ENCODE data around the gene MAD1L1.

The MAD1L1 gene

DNA sequence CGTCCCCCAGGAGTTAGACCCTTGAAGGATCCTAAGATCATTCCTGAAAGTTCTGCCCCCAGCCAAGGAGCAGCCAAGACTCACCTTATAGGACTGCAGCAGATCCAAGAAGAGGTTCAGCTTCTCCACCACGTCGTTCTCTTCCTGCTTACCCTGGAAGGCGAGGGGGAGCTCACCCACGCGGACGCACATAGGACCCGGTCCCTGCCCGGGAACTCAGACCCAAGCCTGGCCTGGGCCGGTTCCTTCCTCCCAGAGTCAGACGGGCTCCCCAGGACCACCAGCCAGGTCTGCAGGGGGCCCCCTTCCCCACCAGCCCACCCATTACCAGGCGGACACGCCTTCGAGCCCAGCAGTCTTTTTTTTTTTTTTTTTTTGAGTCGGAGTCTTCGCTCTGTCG lies 24.9 kb upstream of the MAD1L1 start:
- no peak for DNase-seq

DNA sequence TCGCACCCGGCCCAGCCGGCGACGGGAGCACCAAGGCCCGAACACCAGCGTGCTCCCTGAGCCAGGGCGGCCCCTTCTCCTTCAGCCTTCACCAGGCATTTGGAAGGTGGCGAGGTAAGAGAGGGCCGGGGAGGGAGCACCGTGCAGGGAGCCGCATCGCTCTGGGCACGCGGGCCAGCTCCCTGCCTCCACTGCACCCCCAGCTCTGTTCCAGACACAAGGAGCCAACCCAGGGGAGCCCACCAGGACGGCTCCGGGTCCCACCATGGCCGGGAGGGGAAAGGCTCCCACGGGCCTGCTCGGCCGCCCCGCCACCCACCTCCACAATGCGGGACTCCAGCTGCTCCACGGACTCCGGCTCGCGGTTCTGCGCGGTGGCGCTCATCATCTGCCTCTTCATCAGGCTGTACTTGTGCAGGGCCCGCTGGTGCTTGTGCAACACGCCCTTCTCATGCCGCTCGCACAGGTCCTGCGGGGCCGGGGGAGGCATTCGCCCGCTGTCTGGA lies 24.4 kb upstream of the MAD1L1 start:
- no peak for DNase-seq

DNA sequence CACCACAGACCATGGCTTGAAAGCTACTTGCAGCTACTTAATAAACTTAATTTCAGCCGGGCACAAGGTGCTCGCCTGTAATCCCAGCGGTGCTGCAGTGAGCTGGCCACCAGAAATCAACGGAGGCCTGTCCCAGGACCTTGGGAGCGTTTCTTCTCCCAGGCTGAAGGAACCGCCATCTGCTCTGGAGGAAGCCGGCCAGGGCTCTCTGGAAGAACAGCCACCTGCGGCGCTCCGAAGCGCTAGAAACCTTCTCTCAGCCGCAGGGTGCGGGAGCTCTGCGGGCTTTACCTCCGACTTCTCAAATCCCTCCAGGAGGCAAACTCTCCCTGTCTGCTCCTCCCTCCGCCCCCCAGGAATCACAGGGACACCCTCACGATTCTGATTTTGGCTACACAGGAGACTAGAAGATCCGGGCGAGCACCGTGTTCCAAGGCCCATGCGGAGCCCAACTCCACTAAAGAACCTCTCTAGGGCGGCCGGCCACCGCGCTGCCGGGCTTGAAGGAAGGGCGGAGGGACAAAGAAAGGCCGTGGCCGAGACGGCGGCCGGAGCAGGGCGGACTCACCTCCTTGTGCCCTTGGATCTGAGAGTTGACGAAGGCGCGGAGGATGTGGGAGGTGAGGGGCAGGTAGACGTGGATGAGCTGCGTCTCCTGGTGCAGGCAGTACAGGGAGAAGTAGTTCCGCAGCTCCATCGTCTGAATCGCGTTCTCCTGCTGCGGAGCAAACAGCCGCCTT lies 23.7 kb upstream of the MAD1L1 start:
- peak in 1 of 14 donors; percentile 30 for DNase-seq

DNA sequence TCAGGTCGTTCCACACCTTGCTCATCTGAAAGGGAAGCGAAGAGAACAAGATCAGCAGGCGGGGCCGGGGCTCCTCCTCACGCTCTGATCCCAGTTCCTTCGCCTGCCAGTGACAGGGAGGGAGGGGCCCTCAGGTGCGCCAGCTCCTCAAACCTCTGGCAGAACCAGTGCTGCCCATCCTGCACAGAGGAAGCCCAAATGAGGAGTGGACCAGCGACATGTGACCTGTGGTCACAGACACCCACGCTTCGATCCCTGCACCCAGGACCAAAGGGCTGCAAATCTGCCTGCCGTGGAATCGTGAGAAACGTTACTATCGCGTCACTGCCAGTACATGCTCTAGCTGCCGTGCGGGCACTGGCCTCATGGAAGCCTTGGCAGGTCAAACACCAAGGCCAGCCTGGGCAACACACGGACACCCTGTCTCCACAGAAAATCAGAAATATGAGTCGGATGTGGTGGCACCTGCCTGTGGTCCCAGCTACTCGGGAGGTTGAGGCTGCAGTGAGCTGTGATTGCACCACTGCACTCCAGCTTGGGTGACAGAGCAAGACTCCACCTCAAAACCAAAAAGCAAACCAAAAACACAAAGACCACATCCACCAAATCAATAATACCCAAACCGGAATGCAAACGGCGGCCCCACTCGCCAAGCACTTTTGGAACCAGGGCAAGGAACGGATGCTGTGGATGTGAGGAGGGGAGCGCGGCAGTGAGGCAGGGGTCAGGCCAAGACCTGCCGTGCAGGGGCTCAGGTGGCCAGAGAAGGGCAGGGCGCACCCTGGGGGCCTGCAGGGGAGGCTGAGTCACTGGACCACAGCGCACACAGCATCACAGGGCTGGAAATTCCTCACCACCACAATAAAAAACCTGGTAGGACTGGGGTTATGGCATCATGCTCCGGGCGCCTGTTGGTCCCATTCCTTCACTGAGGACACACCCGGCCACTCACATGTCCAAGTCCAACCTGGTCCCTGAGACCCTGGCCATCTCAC lies 22.7 kb upstream of the MAD1L1 start:
- no peak for DNase-seq

DNA sequence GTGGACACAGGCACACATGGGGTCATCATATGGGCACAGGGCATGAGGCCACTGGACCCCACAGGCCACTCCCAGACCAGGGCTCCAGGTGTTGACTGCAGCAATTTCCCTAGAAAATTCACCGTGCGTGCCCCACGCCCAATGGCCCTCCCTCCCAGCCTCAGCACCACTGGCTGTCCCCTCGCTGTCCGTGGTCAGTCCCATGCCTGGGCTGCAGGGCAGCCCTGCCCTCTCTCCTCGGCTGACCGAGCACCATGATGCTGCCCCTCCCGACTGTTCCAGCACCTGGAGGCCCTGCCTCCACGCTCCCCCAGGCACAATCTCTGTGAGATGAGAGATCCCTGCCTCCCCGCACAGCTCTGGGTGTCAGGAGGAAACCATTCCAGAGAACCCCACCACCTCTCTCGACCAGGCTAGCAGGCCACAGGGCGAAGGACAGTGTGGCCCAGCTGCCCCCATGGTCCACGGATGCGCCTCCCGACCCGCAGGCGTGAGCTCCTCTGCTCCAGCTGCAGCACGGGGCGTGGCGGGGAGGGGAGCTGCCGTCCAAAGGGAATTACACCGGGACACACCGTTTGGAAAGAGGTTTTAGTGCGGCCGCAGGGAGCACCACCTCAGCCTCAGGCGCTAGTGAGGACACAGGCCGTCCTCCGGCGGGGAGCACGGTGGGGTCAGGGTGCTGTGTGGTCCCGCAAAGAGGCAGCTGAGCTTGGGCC lies 21.8 kb upstream of the MAD1L1 start:
- no peak for DNase-seq

DNA sequence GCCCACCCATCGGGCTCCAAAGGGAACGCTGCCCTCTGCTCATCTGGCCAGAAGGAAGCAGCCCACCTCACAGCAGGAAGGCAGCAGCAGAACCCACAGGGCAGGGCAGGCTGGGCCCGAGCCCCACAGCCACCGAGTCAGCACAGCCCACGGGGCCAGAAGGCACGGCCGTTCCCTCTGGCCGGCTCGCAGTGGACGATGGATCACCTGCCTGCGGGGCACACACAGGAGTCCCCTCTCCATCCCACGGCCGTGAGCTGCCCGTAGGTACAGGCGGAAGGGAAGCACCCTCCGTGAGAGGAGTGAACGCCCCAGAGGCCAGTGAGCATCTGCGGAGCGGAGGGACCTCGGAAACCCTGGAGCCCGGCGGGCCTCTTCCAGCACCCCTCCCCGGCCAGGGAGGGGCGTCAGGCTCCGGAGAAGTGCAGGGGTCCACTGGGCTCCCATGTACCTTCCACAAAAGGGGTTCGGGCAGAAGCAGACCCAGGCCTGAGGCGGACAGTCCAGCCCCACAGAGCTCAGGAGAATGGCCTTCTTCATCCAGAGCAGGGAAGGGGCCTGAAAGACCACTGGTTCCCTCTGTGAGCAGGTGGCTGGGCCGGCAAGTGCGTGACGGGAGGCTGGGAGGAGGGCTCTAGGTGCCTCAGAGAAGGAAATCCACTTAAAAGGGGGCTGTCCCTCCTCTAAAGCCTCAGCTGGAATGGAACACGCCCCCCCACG lies 20.9 kb upstream of the MAD1L1 start:
- DNase-seq: no peak

DNA sequence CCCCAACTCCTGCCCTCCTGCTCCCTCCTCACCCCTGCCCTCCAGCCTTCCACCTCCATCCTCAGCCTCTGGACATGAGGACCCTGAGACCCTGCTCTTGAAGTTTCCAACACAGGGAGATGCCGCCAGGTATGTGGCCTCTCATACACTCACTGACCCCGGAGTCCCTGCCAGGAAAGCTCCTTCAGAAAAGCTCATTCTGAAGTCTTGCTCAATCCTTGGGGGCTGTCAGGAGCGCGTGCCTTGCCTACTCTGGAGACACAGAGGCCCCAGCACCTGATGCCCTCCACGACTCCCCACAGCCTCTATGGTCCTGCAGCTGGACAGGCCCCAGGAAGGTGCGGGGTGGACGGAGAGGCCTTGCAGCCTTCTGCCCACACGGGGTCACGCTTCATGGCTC lies 20.3 kb upstream of the MAD1L1 start:
- DNase-seq: no peak

DNA sequence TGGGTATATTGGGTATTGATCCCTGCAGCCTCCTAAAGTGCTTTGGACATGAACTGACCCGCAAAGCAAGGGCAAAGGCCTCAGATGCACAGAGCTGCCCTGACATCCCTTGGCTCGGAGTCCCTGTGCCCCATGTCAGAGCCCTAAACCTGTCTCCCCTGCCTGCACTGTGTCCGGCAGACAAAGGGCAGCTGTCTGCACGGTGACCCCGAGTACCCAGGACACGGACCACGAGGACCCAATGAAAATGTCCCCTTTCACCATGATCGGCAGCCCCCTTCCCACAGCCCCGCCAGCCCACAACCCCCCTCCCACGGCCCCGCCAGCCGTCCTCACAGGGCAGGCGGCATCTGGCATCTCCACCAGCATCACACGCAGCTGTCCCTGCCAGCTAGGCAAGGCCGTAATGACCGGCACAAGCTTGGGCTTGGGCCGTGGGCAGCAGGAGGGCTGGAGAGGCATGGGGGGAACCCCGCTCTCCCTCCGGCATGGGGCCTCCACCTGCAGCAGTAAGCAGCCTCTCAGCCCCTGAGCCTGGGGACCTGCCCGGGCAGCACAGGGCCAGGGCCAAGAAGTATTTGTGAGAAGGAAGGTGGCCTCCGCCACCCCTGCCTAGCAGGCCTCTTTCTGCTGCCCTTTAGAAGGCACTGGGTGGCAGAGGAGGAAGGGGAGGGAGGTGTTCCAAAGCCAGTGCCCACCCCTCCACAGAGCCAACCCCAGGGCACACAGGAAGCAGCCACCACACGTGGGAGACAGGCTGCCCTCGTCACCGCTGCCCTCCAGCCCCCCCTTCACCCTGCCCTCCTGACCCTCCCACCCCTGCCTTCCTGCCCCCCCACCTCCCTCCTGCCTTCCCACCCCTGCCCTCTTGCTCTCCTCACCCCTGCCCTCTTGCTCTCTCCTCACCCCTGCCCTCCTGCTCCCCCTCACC lies 19.4 kb upstream of the MAD1L1 start:
- no peak for DNase-seq

DNA sequence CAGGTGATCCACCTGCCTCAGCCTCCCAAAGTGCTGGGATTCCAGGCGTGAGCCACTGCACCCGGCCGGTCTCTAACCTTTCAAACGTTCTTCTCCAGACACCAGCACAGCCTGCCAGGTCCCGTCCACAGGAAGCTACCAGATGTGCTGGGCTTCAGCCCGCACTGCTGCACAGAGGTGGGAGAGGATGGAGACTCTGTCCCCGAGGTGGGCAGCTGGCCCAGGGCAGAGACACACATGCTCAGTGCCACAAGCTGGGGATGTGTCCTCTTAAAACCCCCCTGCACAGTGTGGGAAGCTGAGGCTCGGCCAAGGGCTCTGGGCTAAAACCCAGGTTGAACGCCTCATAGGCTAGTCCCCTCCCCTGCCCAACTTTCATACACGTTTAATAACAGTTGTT lies 18.6 kb upstream of the MAD1L1 start:
- DNase-seq: no peak

DNA sequence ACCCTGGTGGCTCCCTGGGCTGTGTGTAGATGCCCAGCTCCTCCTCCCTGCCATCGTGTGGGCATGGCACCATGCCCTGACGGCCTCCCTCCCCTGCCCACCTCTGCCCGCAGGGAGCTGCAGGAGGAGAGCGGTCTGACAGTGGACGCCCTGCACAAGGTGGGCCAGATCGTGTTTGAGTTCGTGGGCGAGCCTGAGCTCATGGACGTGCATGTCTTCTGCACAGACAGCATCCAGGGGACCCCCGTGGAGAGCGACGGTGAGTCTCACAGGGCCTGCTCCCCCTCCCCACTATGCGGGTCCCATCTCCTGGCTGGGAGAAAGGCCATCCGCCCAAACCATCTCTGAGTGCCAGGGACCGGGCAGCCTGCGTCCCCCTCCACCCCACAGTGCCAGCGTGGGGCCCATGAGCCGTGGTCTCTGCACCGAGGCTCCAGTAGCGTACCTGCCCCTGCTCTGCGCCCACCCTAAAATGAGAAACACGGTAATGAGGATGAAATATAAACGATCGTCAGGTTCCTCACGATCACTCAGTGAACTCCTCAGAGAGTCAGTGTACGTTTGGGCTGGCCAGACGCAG lies 17.1 kb upstream of the MAD1L1 start:
- DNase-seq: no peak

DNA sequence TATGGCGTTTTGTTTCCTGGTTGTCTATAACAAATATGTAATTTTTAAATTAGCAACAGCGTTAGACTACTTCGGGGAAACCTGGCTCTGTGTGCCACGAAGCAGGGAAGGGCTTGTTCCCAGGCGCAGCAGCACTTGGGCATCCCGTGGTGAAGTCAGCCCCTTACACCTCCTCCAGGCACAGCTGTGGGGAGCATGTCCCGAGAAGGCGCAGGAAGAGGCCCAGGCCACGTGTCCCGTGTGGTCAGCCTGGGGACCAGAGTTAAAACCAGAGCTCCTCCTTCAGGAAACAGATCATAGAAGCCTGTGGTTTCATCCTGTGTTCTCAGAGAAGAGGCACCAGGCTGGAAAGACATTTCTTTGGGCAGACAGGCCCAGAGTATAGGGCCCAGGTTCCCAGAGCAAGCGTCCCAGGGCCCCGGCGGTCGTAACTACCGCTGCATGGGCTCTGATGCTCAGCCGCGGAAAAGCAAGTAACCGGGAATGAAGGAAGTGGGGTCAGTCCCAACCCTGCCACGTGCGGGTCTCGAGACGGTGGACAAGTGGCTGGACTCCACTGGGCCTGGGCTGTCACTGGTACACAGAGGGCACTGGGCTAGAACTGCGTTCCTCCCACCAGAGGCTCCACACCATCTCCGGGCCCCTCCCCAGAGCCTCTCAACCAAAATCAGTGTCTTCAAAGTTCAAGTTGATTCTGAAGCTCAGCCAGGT lies 16.4 kb upstream of the MAD1L1 start:
- peak in 8 of 14 donors; percentile 19 to 62 (median 39) for DNase-seq

DNA sequence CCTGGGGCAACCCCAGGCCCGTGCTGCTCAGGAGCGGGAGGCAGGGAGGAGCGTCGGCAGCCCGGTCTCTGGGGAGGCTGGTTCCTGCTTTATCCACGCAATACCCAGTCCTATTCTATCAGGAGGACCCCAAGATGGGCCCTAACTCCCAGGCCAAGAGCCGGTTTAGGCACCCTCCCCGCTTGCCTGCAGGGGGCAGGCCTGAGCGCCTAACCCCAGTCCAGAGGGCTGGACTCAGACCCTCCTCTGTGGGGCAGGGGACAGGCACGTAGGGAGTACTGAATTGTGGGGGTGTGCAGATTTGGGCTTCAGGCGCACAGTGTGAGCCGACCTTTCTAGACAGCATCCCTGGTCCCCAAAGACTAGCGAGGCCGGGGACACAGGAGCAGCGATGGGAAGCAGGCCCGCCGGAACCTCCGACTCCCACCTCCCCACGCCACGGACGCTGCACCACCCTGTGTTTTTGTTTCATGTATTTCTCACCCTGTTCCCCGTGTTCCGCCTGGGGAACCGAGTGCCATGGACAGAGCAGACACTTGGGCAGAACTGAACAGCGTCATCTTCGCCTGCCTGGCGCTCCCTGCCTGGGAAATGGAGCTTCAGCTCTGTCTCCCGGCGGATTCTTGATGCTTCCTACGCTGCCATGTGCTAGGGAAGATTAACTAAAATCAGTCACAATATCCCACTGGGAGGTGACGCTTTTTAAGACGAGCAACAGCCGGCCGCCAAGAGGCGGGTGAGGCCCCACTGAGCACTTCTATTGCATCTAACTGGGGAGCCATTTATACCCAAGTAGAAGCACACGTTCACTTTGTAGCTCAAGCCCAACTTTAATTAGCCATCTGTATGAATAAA lies 14.6 kb upstream of the MAD1L1 start:
- peak in 1 of 14 donors; percentile 9 for DNase-seq

DNA sequence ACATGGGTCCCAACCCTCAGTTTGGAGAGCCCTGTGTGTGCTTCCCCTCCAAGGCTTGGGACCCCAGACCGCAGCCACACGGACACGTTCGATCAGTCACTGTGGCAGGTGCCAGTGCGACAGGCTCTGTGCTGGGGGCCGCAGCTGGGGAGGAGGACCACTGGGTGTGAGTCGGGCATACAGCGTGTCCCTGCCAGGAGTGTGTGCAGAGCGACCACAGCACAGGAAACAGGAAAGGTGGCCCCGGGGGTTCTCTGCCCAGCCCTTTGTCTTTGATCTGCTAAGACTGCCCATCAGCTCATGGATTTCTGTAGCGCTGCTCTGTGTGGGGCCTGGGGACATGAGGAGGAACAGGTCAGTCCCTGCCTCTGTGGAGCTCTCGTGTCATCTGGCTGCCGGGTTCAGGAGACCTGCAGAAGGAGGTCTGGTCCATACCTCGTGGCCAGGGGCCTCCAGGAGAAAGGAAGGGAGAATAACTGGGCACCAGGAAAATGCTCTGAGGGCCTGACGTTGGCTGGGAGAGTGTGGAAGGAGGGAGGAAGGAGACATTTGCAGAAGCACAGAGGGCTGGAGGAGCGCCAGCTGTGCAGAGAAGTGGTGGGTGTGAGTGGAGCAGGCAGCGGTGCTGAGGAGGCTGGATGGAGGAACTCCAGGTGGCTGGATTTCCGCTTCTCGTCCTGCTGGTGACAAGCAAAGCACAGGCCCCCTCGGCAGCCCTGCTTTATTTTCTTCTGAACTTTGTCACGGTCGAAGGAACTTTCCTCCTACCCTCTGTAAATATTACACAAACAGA lies 13.3 kb upstream of the MAD1L1 start:
- peak in 2 of 14 donors; percentile 8 to 10 for DNase-seq

DNA sequence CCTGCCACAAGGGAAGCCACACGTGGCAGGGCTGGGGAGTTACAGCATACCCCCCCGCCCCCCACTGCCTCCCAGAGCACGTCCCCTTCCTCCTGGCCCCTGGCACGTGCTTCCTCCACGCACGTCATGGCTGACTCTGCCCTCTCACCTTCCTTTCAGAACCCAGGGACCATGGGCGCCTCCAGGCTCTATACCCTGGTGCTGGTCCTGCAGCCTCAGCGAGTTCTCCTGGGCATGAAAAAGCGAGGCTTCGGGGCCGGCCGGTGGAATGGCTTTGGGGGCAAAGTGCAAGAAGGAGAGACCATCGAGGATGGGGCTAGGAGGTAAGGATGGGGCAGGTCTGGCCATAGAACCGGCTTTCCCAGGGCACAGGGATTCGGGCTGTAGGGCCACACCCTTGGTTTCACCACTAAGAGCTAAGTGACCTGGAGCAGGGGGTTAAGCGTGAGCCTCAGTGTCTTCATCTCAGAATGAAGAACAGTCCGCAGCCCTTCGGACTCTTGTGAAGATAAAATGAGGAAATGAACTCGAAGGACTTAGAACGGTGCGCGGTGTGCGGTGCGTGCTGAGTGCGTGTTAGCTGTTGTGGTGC lies 11.8 kb upstream of the MAD1L1 start:
- DNase-seq: peak in 2 of 14 donors; percentile 15 to 23

DNA sequence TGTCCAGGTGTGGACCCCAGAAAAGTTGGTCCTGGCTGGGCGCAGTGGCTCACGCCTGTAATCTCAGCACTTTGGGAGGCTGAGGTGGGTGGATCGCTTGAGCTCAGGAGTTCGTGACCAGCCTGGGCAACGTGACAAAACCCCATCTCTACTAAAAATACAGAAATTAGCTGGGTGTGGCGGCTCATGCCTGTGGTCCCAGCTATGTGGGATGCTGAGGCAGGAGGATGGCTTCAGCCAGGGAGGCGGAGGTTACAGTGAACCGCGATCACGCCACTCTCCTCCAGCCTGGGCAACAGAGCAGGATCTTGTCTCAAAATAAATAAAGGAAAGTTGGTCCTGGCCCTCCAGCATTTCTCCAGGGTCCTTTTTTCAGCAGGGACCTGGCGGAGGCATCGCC lies 10.7 kb upstream of the MAD1L1 start:
- no peak for DNase-seq

DNA sequence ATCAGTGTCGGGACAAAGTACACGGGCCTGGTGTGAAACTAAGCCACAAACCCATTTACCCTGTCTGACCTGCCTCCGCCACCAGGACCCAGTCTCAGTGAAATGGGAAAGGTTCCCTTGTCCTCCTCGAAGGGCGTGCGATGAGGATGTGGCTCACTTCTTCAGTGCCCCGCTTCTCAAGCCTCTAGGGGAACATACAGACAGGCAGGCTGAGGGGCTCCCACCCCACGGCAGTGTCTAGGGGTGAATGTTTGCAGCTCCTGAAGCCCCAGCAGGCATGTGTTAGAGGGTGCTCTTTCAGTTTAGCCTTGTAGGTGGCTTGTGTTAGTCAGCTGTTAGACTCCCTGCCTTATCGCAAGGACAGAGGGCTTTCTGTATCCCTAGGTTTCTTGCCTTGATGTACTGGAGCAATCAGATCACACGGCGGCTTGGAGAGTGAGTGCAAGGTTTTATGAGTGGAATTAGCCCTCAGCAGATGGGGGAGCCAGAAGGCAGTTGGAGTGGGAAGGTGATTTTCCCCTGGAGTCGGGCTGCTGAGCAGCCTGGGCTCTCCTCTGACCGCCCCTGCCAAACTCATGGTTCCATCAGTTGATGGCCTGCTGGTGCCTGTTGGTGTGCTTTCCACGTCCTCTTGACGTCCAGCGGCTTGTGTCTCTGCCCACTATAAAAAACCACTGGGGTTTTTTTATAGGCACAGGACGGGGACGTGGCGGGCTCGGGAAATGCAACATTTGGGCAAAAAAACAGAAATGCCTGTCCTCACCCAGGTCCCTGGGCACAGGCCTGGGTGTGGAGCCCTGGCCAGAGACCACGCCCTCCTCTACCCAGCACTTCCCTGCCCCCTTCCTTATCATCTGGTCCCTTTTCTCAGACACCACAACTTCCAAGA lies 10.0 kb upstream of the MAD1L1 start:
- peak in 1 of 14 donors; percentile 8 for DNase-seq

Measured in C1 segment of cervical spinal cord (tissue), 14 donors.